Calu3 (cell line): ENCODE data around the gene NBEAL2. TPM values are rescaled to one million over a fixed set of nuclear protein-coding genes. Genes with fewer than 3 reads are reported as not detected.

Experiments used
- BruUV-seq: library from RNA; stranded (reverse); fragments of 400-500 nt; replicated peaks from 2 replicates; lab custom pipeline; 2021; lab: Mats Ljungman, UMichigan
- CTCF ChIA-PET: fragments of 300-600 bp; sonication (Branson Sonifier 250); formaldehyde crosslinking; loops from one replicate; lab custom pipeline; 2022; ENCODE audit warnings: antibody characterized with exemption; lab: Charles Lee
- DNase-seq: peaks from one replicate; pipeline ENCODE4 v3.0.0; 2022
- H3K27ac Mint-ChIP-seq: one replicate; pipeline ENCODE4 v1.8.0; 2022; ENCODE audit warnings: mixed read lengths; ENCODE audit not compliant: unreplicated experiment
- H3K27me3 Mint-ChIP-seq: one replicate; pipeline ENCODE4 v1.8.0; 2022; ENCODE audit warnings: mixed read lengths; ENCODE audit not compliant: unreplicated experiment
- H3K36me3 Mint-ChIP-seq: one replicate; pipeline ENCODE4 v1.8.0; 2022; ENCODE audit warnings: mild to moderate bottlenecking, moderate library complexity, mixed read lengths; ENCODE audit not compliant: insufficient read depth, unreplicated experiment
- H3K4me1 Mint-ChIP-seq: one replicate; pipeline ENCODE4 v1.8.0; 2022; ENCODE audit warnings: mild to moderate bottlenecking, low read depth, mixed read lengths; ENCODE audit not compliant: unreplicated experiment
- H3K4me3 Mint-ChIP-seq: one replicate; pipeline ENCODE4 v1.8.0; 2022; ENCODE audit warnings: mild to moderate bottlenecking, low read depth, moderate library complexity, mixed read lengths; ENCODE audit not compliant: unreplicated experiment
- H3K9me3 Mint-ChIP-seq: one replicate; pipeline ENCODE4 v1.8.0; 2022; ENCODE audit warnings: low read depth, mixed read lengths; ENCODE audit not compliant: unreplicated experiment
- intact Hi-C: fragments of 100-400 bp; cut with micrococcal nuclease; formaldehyde crosslinking; loops from one replicate; pipeline ENCODE4 v1.10.0; 2022; ENCODE audit not compliant: unreplicated experiment
- total RNA-seq: library from RNA; stranded (reverse); gene quantifications from 2 replicates; pipeline ENCODE4 v1.2.3, GENCODE V29; 2022
- TF ChIP-seq, protein P1 (sequence below): fragments of 200-600 bp; IDR thresholded peaks from one replicate; pipeline ENCODE4 v1.8.0; 2022; ENCODE audit warnings: antibody characterized with exemption; ENCODE audit not compliant: unreplicated experiment

Gene NBEAL2
- total RNA-seq, 1 experiment from 2014 or later: 143 TPM

DNA sequence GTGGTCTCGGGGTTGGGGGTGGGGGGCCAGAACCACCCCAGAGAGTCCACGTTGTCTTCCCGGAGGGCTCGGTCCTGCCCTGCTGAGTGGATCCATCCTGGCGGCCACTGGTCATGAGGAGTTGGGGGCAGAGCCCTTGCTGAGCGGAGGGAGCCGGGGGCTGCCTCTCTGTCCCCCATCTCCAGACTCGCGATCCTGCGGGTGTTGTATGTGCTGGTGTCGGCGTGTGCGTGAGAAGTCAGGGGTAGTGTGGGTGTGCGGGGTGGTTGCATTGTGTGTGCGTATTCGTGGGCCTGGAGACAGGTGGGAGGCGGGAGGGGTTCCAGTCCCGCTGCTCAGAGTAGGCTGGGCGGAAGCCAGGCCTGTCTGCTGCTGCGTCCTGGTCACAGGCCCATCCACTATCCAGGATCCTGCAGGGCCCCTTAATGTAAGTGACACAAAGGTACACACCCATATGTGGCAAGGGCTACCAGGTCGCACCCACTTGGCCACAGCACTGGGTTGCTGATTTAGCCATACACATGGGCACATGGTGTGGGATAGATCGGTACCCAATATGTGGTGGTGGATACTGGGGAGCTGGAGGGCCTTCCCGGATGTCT lies 30.7 kb downstream of the NBEAL2 start:
- intact Hi-C loops: no loop called here
- CTCF ChIA-PET: no interaction called here
- Mint-ChIP-seq H3K27ac (no peak overlapping the region), H3K27me3 (no peaks in the 10 kb centered on the region), H3K9me3 (no peaks in the 10 kb centered on the region), H3K4me3 (no peak overlapping the region), H3K4me1 (no peaks in the 10 kb centered on the region), H3K36me3 (peaks cover 54% of the 10 kb centered on the region)
- no TSS peak for BruUV-seq
- TF ChIP-seq, protein P1, sequence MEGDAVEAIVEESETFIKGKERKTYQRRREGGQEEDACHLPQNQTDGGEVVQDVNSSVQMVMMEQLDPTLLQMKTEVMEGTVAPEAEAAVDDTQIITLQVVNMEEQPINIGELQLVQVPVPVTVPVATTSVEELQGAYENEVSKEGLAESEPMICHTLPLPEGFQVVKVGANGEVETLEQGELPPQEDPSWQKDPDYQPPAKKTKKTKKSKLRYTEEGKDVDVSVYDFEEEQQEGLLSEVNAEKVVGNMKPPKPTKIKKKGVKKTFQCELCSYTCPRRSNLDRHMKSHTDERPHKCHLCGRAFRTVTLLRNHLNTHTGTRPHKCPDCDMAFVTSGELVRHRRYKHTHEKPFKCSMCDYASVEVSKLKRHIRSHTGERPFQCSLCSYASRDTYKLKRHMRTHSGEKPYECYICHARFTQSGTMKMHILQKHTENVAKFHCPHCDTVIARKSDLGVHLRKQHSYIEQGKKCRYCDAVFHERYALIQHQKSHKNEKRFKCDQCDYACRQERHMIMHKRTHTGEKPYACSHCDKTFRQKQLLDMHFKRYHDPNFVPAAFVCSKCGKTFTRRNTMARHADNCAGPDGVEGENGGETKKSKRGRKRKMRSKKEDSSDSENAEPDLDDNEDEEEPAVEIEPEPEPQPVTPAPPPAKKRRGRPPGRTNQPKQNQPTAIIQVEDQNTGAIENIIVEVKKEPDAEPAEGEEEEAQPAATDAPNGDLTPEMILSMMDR: no peak
- DNase-seq: no peak

- no peak for DNase-seq
- Mint-ChIP-seq H3K36me3 (peaks cover 51% of the 10 kb centered on the region), H3K27ac (no peak overlapping the region), H3K4me3 (no peak overlapping the region), H3K4me1 (no peaks in the 10 kb centered on the region), H3K9me3 (no peaks in the 10 kb centered on the region), H3K27me3 (no peaks in the 10 kb centered on the region)
- intact Hi-C loops: no loop called here
- CTCF ChIA-PET: no interaction called here
- TF ChIP-seq, protein P1: no peak
- no TSS peak for BruUV-seq
These were observed 31.4 kb downstream of the NBEAL2 start for GRCh38 chr3:47010910-47011309.

- peaks cover 46% of the 10 kb centered on the region for H3K36me3 Mint-ChIP-seq
- TF ChIP-seq, protein P1: no peak
- intact Hi-C loops: no loop called here
- H3K27me3 Mint-ChIP-seq: no peaks in the 10 kb centered on the region
- no peaks in the 10 kb centered on the region for H3K9me3 Mint-ChIP-seq
- H3K4me3 Mint-ChIP-seq: no peak overlapping the region
- no peak overlapping the region for H3K27ac Mint-ChIP-seq
- CTCF ChIA-PET: no interaction called here
- no peaks in the 10 kb centered on the region for H3K4me1 Mint-ChIP-seq
- no TSS peak for BruUV-seq
- no peak for DNase-seq
These were observed 31.9 kb downstream of the NBEAL2 start for GRCh38 chr3:47011371-47011770.

GRCh38 chr3:47012342-47013230 lies 33.1 kb downstream of the NBEAL2 start:
- TF ChIP-seq, protein P1: no peak
- intact Hi-C loops: no loop called here
- Mint-ChIP-seq H3K27me3 (no peaks in the 10 kb centered on the region), H3K9me3 (no peaks in the 10 kb centered on the region), H3K4me3 (no peak overlapping the region), H3K27ac (no peak overlapping the region), H3K36me3 (peaks cover 41% of the 10 kb centered on the region), H3K4me1 (no peaks in the 10 kb centered on the region)
- BruUV-seq: no TSS peak
- CTCF ChIA-PET: no interaction called here
- DNase-seq: no peak
